ENCODE measurements around the gene PRSS21.

Gene PRSS21

DNA sequence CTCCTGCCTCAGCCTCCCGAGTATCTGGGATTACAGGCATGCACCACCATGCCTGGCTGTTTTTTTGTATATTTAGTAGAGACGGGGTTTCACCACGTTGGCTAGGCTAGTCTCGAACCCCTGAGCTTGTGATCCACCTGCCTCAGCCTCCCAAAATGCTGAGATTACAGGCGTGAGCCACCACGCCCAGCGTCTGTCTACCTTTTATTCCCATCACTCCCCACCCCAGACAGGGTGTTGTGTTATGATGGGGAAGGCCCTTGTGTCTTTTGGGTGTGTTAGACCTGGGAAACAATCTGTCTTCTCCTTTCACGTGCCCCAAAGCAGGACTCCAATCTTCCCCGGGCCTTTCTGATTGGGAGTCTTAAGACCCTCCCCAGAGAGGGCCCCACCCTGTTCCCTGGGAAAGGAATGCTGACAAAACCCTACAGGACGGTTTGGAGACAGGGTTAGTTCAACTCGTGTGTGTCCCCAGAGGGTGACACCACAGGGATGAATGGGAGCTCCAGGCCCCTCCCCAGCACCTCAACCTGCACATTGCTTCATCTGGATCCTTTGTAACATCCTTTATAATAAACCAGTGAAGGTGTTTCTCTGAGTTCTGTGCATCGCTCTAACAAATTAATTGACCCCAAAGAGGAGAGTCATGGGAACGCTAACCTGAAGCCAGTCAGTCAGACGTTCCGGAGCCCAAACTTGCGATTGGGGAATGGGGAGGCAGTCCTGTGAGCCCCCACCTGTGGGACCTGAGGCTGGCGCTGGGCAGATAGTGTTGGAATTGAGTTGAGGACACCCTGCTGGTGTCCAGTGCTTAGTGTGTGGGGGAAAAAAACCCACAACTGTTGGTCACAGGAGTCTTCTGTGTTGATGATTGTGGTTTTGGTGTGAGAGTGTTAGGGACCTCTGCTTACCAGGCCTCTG, 36.8 kb upstream of the PRSS21 start:
- DNase-seq: no peak

DNA sequence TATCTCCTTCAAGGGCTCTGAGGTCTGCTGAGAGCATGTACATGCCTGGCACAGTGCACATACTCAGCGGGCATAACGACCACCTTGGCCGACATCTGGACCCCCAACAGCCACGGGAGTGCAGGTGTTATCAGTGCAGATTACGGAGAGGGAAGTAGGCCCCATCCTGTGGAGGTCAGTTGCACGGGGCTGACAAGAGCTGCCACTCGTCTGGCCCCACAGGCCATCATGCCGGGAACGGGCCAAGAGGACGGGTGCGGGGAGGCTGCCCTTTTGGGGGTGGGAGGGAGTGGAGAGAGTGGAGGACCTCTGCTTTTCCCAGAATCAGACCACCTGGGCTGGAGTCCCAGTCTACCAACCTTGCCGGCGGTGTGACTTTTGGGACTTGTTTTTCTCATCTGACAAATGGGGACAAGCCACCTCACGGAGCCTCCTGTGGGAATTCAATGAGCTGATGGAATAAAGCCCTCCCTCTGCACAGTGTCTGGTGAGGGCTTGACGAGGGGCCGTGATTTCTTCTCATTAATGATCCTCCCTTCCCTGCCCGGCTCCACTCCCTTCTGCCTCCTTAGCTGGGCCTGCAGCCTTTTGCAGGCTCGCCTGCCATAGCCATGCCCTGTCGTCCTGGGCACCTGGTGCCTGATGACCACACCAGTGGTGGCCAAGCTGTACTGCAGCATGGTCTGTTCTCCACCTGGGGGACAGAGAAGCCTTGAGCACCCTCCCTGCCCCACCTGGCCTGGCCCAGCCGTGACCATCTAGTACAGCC, 34.3 kb upstream of the PRSS21 start:
- DNase-seq: no peak

GRCh38 chr16:2783581-2784357, 33.3 kb upstream of the PRSS21 start:
- DNase-seq: no peak

- DNase-seq: no peak
These were observed 32.5 kb upstream of the PRSS21 start for GRCh38 chr16:2784358-2785100.

DNA sequence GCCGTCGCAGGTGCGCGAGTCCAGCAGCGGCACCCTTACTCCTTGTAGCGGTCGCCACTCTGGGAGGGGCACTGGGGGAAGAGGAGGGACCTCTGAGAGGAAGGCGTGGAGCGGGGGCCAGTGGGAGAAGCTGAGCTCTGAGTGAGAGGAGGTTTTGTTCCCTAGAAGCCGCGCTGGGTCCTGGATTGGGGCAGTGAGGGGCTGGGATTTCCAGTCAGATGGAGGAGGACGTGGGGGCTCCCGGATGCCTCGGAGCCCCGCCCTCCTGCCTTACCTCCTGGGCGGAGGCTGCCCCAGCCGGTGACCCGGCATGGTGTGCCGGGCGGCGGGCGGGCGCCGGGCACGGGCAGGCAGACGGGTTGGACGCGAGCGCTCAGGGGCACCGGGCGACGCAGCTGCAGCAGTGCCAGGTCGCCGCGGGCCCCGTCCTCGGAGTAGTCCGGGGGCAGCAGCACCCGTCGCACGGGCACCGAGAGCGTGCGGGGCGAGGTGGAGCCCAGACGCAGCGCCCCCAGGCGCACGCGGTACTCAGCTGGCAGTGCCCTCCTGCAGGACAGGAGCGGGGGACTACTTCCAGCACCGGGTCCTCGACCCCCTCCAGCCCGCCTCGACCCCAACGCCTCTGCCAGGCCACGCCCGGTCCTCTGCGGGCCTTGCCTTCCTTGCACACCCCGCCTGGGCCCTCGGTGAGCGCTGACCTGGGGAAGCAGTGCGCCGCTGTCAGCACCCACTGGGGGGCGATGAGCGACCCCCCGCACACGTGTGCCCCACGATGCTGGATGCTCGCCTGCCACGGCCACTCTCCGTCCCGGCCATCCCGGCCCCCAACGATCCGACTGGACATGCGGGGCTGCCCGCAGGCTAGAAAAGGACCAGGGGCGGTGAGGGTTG, 31.7 kb upstream of the PRSS21 start:
- peak; percentile 9 for DNase-seq

- DNase-seq: no peak
These were observed 30.8 kb upstream of the PRSS21 start for GRCh38 chr16:2786061-2786825.

DNA sequence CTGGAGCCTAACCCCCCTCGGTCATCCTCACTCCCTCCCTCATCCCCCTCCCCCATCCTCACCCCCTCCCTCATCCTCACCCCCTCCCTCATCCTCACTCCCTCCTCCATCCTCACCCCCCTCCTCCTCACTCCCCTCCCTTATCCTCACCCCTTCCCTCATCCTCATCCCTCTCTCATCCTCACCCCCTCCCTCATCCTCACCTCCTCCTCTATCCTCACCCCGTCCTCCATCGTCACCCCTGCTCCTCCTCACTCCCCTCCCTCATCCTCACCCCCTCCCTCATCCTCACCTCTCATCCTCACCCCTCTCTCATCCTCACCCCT, 30.2 kb upstream of the PRSS21 start:
- no peak for DNase-seq

DNA sequence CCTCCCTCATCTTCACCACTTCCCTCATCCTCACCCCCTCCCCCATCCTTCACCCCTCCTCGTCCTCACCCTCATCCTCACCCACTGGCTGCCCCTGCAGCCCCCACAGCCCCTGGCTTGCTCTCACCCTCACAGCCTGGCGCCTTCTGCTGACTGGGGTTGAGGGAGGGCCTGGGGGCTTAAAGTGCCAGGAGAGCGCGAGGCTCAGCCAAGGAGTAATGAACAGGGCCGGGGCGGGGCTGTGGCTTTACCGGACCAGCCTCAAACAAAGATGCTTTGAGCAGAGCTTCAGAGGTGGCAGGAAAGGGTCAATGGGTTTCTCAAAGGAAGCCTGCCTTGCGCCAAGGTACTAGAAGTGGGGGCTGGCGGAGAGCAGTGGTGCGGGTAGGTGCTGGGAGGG, 29.6 kb upstream of the PRSS21 start, which contains the start of gene PRSS33:
PRSS33 (minus strand) TSS at position 155 of the 400 bp plus-strand sequence. CDS start 1,013 bp downstream, outside the sequence.
- no peak for DNase-seq

- DNase-seq: no peak
These were observed 29.1 kb upstream of the PRSS21 start for GRCh38 chr16:2787961-2788360.

- DNase-seq: no peak
These were observed 26.4 kb upstream of the PRSS21 start for GRCh38 chr16:2790631-2791030.

DNA sequence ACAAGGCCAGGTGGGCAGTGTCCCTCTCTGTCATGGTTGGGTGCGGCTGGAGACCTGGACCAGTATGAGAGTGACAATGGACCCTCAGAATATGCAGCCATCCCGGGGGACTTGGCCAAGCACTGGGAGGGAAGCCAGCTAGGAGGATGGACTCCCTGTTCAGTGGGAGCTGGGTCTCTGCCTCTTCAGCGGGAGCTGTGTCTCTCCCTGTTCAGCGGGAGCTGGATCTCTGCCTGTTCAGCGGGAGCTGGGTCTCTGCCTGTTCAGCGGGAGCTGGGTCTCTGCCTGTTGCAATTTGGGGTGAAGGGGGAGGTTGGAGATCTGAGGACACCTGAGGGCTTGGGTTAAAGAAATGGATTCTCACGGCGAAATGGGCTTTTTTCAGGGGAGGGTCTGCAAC, 25.9 kb upstream of the PRSS21 start:
- no peak for DNase-seq

- DNase-seq: no peak
These were observed 24.1 kb upstream of the PRSS21 start for GRCh38 chr16:2792940-2793339.

- DNase-seq: no peak
These were observed 21.5 kb upstream of the PRSS21 start for GRCh38 chr16:2795395-2796143.

DNA sequence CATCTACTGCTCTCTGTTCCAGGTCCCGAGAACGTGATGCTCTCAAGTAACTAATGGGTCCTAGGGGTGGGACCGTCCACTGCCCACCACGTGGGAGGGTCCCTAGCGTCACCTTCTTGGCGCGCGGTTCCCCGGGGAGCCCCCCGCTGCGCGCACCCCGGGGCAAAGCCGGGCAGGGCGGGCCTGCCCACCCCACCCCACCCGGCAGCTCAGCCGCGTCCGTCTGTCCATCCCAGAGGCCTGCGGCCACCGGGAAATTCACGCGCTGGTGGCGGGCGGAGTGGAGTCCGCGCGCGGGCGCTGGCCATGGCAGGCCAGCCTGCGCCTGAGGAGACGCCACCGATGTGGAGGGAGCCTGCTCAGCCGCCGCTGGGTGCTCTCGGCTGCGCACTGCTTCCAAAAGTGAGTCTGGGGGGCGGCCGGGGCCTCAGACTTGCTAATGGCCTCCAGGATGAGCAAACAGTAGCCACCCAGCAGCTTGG, 18.3 kb upstream of the PRSS21 start:
- DNase-seq: no peak

- DNase-seq: no peak
These were observed 17.7 kb upstream of the PRSS21 start for GRCh38 chr16:2799205-2799858.

DNA sequence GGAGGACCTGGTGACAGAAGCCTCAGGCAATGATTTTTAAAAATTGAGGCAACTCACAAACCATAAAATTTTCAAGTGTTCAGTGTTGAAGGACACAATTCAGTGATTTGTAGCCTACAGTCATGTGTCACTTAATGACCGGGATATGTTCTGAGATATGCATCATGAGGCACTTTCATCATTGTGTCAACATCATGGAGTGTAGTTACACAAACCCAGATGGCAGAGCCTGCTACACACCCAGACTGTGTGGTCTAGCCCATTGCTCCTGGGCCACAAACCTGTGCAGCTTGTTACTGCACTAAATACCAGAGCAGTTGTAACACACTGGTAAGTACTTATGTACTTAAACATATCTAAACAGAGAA, 17.2 kb upstream of the PRSS21 start:
- peak; percentile 69 for DNase-seq

DNA sequence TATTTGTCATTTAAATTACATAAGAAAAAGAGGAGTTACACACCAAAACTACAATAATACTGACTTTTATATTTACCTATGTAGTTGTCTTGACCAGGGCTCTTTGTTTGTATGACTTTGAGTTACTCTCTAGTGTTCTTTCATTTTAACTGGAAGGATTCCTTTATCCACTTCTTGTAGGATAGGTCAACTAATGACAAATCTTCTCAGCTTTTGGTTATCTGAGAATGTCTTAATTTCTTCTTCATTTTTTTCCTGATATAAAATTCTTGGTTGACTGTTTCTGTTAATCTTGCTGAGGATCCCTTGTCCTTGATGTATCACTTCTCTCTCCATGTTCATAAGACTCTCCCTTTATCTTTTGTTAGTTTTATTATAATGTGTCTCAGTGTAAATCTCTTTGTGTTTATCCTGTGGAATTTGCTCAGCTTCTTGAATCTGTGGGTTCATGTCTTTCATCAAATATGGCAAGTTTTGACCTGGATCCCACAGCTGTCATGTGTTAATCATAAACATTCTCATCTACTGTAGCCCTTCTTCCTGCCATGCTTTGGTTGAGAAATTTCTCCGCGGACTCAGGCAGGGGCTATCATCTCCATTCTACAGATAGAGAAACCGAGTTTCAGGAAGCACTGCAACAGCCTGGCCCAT, 13.4 kb upstream of the PRSS21 start:
- DNase-seq: no peak

DNA sequence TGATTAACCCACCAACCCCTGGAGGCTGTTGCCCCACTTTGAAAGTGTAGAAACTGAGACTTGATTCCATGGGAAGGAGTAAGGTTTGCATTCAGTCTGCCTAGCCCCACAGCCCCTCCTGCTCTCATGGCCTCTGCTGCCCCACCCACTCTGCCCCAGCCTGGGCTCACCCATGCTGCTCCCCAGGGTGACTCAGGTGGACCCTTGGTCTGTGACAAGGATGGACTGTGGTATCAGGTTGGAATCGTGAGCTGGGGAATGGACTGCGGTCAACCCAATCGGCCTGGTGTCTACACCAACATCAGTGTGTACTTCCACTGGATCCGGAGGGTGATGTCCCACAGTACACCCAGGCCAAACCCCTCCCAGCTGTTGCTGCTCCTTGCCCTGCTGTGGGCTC, 12.3 kb upstream of the PRSS21 start:
- DNase-seq: no peak

GRCh38 chr16:2806286-2806685, 10.8 kb upstream of the PRSS21 start:
- no peak for DNase-seq

All from suppressor macrophage treated with lipopolysaccharide for 4 hours (primary cell).